ENCODE measurements around the gene CLINT1. TPM values are rescaled to one million over a fixed set of nuclear protein-coding genes. Genes with fewer than 3 reads are reported as not detected.

CLINT1 gene
- 69.2 TPM for total RNA-seq (2021; ENCODE audit: unreplicated experiment)
- polyA plus RNA-seq (2012) = 58.9 and 70.1 TPM in 2 replicates
- percentile 93 among the genes with signal in this experiment for Bru-seq, nascent RNA
- percentile 91 among the genes with signal in this experiment for BruChase-seq, experiment 1, labeled RNA remaining after a 6-hour chase
- BruChase-seq, experiment 2, labeled RNA remaining after a 2-hour chase = percentile 87 among the genes with signal in this experiment
- long read RNA-seq, transcript CLINT1-207 (12 exons, 2,346 nt) = major isoform, 158 of 323 reads
- long read RNA-seq, transcript CLINT1-201 (12 exons, 3,440 nt) = minor isoform, 111 of 323 reads
- long read RNA-seq, partial matches to known transcripts = 23 of 323 reads
- long read RNA-seq, other reads (novel, unspliced or antisense) = 31 of 323 reads

DNA sequence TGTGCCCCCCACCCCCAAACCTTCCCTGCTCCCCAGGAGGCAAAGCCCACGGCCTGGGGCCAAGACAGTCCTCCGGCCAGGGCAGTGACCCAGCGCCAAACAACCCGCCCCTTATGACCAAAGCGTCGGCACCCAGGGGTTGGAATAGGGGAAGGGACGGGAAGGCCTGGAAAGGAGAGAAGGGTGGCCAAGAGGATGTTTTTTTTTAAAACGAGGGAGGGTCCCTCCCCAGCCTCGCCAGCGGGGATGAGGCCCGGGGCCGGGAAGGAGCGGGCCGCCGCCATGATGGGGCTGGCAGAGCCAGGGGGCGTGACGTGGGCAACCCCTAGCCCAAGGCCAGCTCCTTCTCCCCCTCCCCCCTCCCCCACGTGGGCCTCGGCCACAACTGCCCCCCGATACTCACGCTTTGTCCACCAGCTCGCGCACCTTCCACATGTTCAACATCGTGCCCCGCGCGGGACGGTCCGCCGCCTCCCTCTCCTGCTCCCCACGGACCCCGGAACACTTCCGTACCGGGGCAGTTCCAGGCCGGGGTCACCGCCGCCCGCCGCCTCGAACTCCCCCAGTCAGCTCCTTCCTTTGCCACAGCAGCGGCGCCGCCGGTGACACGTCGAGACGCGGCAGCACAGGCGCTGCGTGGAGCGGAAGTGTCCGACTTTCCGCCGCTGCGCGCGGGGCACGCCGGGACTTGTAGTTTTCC, at the start of gene CLINT1:
TSS of gene CLINT1 (minus strand) at position 619 of the 700 bp plus-strand sequence. CDS start at position 444, 175 bp downstream.
- ChIA-PET RAD21 (ENCODE audit: low non-redundant PET in 1 of 2, low total read pairs in 2 of 2, uncharacterized antibody in 2 of 2, unreplicated experiment in 2 of 2) (no interaction called here), POLR2A (interaction anchor here (0.6 to 1.1 kb wide), 2 partner anchors 55 to 597 kb away, joined by 3 to 4 read pairs; no protein-coding TSS in a partner anchor), CTCF (interaction anchor here (0.6 to 1.4 kb wide), 4 partner anchors 13 to 91 kb away, joined by 3 to 4 read pairs (median 4); no protein-coding TSS in a partner anchor)
- TSS peak; percentile 47 for BruUV-seq (replicated peaks)
- Histone ChIP-seq H2AFZ (ENCODE audit: low read depth, low read length, poor library complexity, severe bottlenecking) (peak within 1 kb of the TSS; percentile 91), H3K36me3 (ENCODE audit: control insufficient read depth in 1 of 2, insufficient read depth in 2 of 2, low read length in 2 of 2) (no peaks in the 10 kb centered on the region), H3K79me2 (ENCODE audit: insufficient read depth, low read length) (peaks cover 52% of the 10 kb centered on the region), H3K9ac (ENCODE audit: low read length) (peak within 1 kb of the TSS; percentile 83), H3K27me3 (ENCODE audit: insufficient read depth, low read length) (no peaks in the 10 kb centered on the region), H3K27ac (ENCODE audit: low read depth, low read length) (peak within 1 kb of the TSS; percentile 46; the same call in 1 of the 2 replicates), H3K9me2 (ENCODE audit: insufficient read depth) (no peaks in the 10 kb centered on the region), H3K9me3 (ENCODE audit: control insufficient read depth in 1 of 2, insufficient read depth in 1 of 2, low read depth in 1 of 2, low read length in 2 of 2) (no peaks in the 10 kb centered on the region), H3K4me1 (ENCODE audit: control insufficient read depth in 1 of 2, insufficient read depth in 2 of 2, low read length in 2 of 2) (peaks cover 3 to 14% of the 10 kb centered on the region in 2 experiments; a peak in 3 of 4 replicates), H3K4me2 (ENCODE audit: low read length) (peak within 1 kb of the TSS; percentile 80), H3K4me3 (replicated peaks in 1 of 2; ENCODE audit: low read depth in 1 of 2, low read length in 2 of 2) (peak within 1 kb of the TSS; percentile 82 to 99), H4K20me1 (ENCODE audit: insufficient read depth) (peaks cover 10% of the 10 kb centered on the region; the same call in 1 of the 2 replicates)
- intact Hi-C loops (cut with micrococcal nuclease) = no loop called here
- DNase-seq (ENCODE audit: low read depth, low spot score) (peak; percentile 70), ATAC-seq (peak; percentile 94)
- TF ChIP-seq EZH2 (IDR thresholded peaks at IDR 0.05) (no peak), POLR2AphosphoS5 (IDR thresholded peaks at IDR 0.05; ENCODE audit: low read depth, low read length) (peak; percentile 84), EZH2phosphoT487 (IDR thresholded peaks at IDR 0.05; ENCODE audit: borderline replicate concordance) (no peak), FOSL1 (IDR thresholded peaks at IDR 0.05; ENCODE audit: low read depth) (no peak), TCF7L2 (IDR thresholded peaks at IDR 0.05; ENCODE audit: borderline replicate concordance, extremely low read depth, insufficient read depth, insufficient read length) (peak; percentile 44), CEBPB (IDR thresholded peaks at IDR 0.05; ENCODE audit: low read depth) (no peak), ZNF274 (IDR thresholded peaks at IDR 0.05; ENCODE audit: low read depth, low read length) (no peak), POLR2A (IDR thresholded peaks at IDR 0.05; ENCODE audit: borderline replicate concordance, extremely low read depth, insufficient read depth, insufficient read length) (peak; percentile 47), ZBTB33 (IDR thresholded peaks at IDR 0.05; ENCODE audit: extremely low read depth, insufficient replicate concordance, low read length) (no peak), SRF (IDR thresholded peaks at IDR 0.05; ENCODE audit: low read depth) (no peak), SP1 (IDR thresholded peaks at IDR 0.05; ENCODE audit: low read depth) (no peak; the same call in 1 of the 2 replicates), ZFX (IDR thresholded peaks at IDR 0.05) (peak; percentile 76), JUND (IDR thresholded peaks at IDR 0.05) (no peak), EGR1 (IDR thresholded peaks at IDR 0.05; ENCODE audit: low read depth) (no peak), ELF1 (IDR thresholded peaks at IDR 0.05; ENCODE audit: borderline replicate concordance, low read depth) (peak; percentile 85), SIN3A (IDR thresholded peaks at IDR 0.05; ENCODE audit: low read depth) (peak; percentile 69; the same call in 1 of the 2 replicates), YY1 (IDR thresholded peaks at IDR 0.05; ENCODE audit: extremely low read depth, insufficient replicate concordance, low read depth, low read length) (peak; percentile 41)
- TF ChIP-seq, protein P1, sequence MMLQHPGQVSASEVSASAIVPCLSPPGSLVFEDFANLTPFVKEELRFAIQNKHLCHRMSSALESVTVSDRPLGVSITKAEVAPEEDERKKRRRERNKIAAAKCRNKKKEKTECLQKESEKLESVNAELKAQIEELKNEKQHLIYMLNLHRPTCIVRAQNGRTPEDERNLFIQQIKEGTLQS (IDR thresholded peaks at IDR 0.05) = no peak
- TF ChIP-seq, protein P2, sequence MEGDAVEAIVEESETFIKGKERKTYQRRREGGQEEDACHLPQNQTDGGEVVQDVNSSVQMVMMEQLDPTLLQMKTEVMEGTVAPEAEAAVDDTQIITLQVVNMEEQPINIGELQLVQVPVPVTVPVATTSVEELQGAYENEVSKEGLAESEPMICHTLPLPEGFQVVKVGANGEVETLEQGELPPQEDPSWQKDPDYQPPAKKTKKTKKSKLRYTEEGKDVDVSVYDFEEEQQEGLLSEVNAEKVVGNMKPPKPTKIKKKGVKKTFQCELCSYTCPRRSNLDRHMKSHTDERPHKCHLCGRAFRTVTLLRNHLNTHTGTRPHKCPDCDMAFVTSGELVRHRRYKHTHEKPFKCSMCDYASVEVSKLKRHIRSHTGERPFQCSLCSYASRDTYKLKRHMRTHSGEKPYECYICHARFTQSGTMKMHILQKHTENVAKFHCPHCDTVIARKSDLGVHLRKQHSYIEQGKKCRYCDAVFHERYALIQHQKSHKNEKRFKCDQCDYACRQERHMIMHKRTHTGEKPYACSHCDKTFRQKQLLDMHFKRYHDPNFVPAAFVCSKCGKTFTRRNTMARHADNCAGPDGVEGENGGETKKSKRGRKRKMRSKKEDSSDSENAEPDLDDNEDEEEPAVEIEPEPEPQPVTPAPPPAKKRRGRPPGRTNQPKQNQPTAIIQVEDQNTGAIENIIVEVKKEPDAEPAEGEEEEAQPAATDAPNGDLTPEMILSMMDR (IDR thresholded peaks at IDR 0.05 in 2 of 3, conservative IDR thresholded peaks at IDR 0.05 in 1 of 3; ENCODE audit: borderline replicate concordance in 1 of 3, insufficient read depth in 1 of 3, low read depth in 2 of 3, low read length in 2 of 3) = no peak
- TF ChIP-seq, protein P3, sequence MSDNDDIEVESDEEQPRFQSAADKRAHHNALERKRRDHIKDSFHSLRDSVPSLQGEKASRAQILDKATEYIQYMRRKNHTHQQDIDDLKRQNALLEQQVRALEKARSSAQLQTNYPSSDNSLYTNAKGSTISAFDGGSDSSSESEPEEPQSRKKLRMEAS (IDR thresholded peaks at IDR 0.05) = peak; percentile 77; the same call in 1 of the 2 replicates

Data from HCT116 (cell line).